Measurements from ENCODE around the gene RPL29.

GRCh38 chr3:52034651-52035050 is 39.0 kb upstream of the RPL29 start:
- no peak for TF ChIP-seq SP1 (IDR thresholded peaks at IDR 0.05)
- TF ChIP-seq FOXK2 (IDR thresholded peaks at IDR 0.05): no peak
- TF ChIP-seq FOXA1 (IDR thresholded peaks at IDR 0.05): no peak
- no peak for TF ChIP-seq ARNT (IDR thresholded peaks at IDR 0.05)
- TF ChIP-seq FOXM1 (IDR thresholded peaks at IDR 0.05; ENCODE audit: borderline replicate concordance): no peak
- no peak for TF ChIP-seq BHLHE40 (IDR thresholded peaks at IDR 0.05; ENCODE audit: borderline replicate concordance)
- no peak for TF ChIP-seq HDGF (IDR thresholded peaks at IDR 0.05; ENCODE audit: borderline replicate concordance)
- TF ChIP-seq SUZ12 (IDR thresholded peaks at IDR 0.05): no peak
- TF ChIP-seq NFRKB (IDR thresholded peaks at IDR 0.05): no peak
- TF ChIP-seq L3MBTL2 (conservative IDR thresholded peaks at IDR 0.05): no peak
- TF ChIP-seq ELF4 (IDR thresholded peaks at IDR 0.05): no peak
- TF ChIP-seq ZNF384 (IDR thresholded peaks at IDR 0.05): no peak
- no peak for TF ChIP-seq LEF1 (IDR thresholded peaks at IDR 0.05; ENCODE audit: borderline replicate concordance)
- TF ChIP-seq TARDBP (IDR thresholded peaks at IDR 0.05): no peak
